Transverse colon (tissue), 4 donors: ENCODE results near the gene SYT2. TPM values are rescaled to one million over a fixed set of nuclear protein-coding genes. Genes with fewer than 3 reads are reported as not detected.

Experiments used
- DNase-seq: peaks from one replicate; pipeline ENCODE4 v3.0.0-alpha.2; 2019
- H3K27ac ChIP-seq, 4 donors: fragments of 200-600 bp; sonication (generic); 2 replicates each; pipeline ENCODE4 v1.5.1; 2016 to 2018; ENCODE audit warnings: inconsistent platforms in 4 of 4
- H3K27me3 ChIP-seq: fragments of 200-600 bp; sonication (generic); 2 replicates; pipeline ENCODE4 v1.5.1; 2017; ENCODE audit warnings: inconsistent platforms
- H3K36me3 ChIP-seq, 4 donors: fragments of 200-600 bp; sonication (generic); 2 replicates each; pipeline ENCODE4 v1.5.1; 2017 to 2019; ENCODE audit warnings: inconsistent platforms in 4 of 4
- H3K4me1 ChIP-seq, 4 donors: fragments of 200-600 bp; sonication (generic); 2 replicates each; pipeline ENCODE4 v1.5.1; 2017 to 2020; ENCODE audit warnings: inconsistent platforms in 4 of 4
- H3K4me3 ChIP-seq, 4 donors: fragments of 200-600 bp; sonication (generic); 1 replicate in 1 of 4; 2 replicates in 3 of 4; pipeline versions ENCODE4 v1.5.1 to v1.6.1; 2017 to 2019; ENCODE audit warnings: inconsistent platforms in 4 of 4
- H3K9me3 ChIP-seq, 2 donors: fragments of 200-600 bp; sonication (generic); 2 replicates each; pipeline ENCODE4 v1.5.1; 2017 to 2019; ENCODE audit warnings: inconsistent platforms in 2 of 2
- EP300 ChIP-seq: sonication (generic); formaldehyde crosslinking; IDR thresholded peaks from one replicate; pipeline ENCODE4 v1.6.1; 2017; ENCODE audit warnings: antibody characterized with exemption, low read depth
- POLR2A ChIP-seq: fragments of 450-650 bp; IDR thresholded peaks from one replicate; pipeline ENCODE4 v1.6.1; 2016; ENCODE audit warnings: antibody characterized with exemption, mild to moderate bottlenecking, moderate library complexity
- POLR2AphosphoS5 ChIP-seq, 3 donors: sonication (generic); formaldehyde crosslinking; IDR thresholded peaks; one replicate each; pipeline ENCODE4 v1.6.1; 2016; ENCODE audit warnings: antibody characterized with exemption in 3 of 3
- WGBS, 2 donors: methylation state at CpG; one replicate each; pipeline ENCODE4 v1.1.5; 2018; ENCODE audit warnings: low coverage in 1 of 2; 5-methylcytosine and 5-hydroxymethylcytosine counted together
- in situ Hi-C, 4 donors: fragments of 200-750 bp; cut with MboI; loops; one replicate each; pipeline versions ENCODE4 v1.15.0 to v1.15.1; 2017; ENCODE audit warnings: low sequenced_read_pairs in 3 of 4, low pct_ligation_motif_present in 1 of 4, low pct_unique_long_range_greater_than_20kb in 1 of 4
- intact Hi-C: fragments of 100-400 bp; cut with DNase I; formaldehyde crosslinking; loops from one replicate; pipeline ENCODE4 v1.15.1; 2023; ENCODE audit warnings: low total_unique reads
- total RNA-seq, 4 donors: library from RNA; depleted of rRNA; stranded (reverse); fragments of >200 nt; gene quantifications; one replicate each; pipeline ENCODE4 v1.1.0, GENCODE V29; 2016
- TF ChIP-seq, protein P1 (sequence below), 5 experiments: fragments of 200-600 bp in 3 of 5; fragments of 450-650 bp in 2 of 5; sonication (generic) in 3 of 5; IDR thresholded peaks; 1 replicate in 2 of 5; 2 replicates in 3 of 5; pipeline ENCODE4 v1.5.1; 2016 to 2017; ENCODE audit warnings: antibody characterized with exemption in 5 of 5, inconsistent platforms in 3 of 5, mild to moderate bottlenecking in 2 of 5, moderate library complexity in 1 of 5

Gene SYT2
- total RNA-seq, 4 donors from 2014 or later: 0.16 to 0.40 TPM; not detected in 2

- Histone ChIP-seq H3K9me3 (no peaks in the 10 kb centered on the region), H3K27ac (no peak overlapping the region), H3K27me3 (peaks cover 27% of the 10 kb centered on the region), H3K4me3 (no peak overlapping the region), H3K36me3 (no peaks in the 10 kb centered on the region), H3K4me1 (no peaks in the 10 kb centered on the region)
- in situ Hi-C loops (no loop called here), intact Hi-C loops (no loop called here)
- 61 to 67% methylated on average over 3 to 4 of the region's 4 CpGs for WGBS, 2 donors
- DNase-seq: no peak
- TF ChIP-seq EP300 (no peak), POLR2A (no peak), POLR2AphosphoS5 (IDR thresholded peaks at IDR 0.05) (no peak)
- TF ChIP-seq, protein P1, sequence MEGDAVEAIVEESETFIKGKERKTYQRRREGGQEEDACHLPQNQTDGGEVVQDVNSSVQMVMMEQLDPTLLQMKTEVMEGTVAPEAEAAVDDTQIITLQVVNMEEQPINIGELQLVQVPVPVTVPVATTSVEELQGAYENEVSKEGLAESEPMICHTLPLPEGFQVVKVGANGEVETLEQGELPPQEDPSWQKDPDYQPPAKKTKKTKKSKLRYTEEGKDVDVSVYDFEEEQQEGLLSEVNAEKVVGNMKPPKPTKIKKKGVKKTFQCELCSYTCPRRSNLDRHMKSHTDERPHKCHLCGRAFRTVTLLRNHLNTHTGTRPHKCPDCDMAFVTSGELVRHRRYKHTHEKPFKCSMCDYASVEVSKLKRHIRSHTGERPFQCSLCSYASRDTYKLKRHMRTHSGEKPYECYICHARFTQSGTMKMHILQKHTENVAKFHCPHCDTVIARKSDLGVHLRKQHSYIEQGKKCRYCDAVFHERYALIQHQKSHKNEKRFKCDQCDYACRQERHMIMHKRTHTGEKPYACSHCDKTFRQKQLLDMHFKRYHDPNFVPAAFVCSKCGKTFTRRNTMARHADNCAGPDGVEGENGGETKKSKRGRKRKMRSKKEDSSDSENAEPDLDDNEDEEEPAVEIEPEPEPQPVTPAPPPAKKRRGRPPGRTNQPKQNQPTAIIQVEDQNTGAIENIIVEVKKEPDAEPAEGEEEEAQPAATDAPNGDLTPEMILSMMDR (IDR thresholded peaks at IDR 0.05): no peak
Observed at GRCh38 chr1:202679406-202680177, 30.7 kb downstream of the SYT2 start.

- Histone ChIP-seq H3K36me3 (no peaks in the 10 kb centered on the region), H3K27me3 (peaks cover 19% of the 10 kb centered on the region), H3K27ac (no peak overlapping the region), H3K4me3 (no peak overlapping the region), H3K9me3 (no peaks in the 10 kb centered on the region), H3K4me1 (no peaks in the 10 kb centered on the region)
- intact Hi-C loops: no loop called here
- WGBS, 2 donors: 90 to 100% methylated on average over 1 to 2 of the region's 2 CpGs
- TF ChIP-seq POLR2AphosphoS5 (IDR thresholded peaks at IDR 0.05) (no peak), POLR2A (no peak), EP300 (no peak)
- TF ChIP-seq, protein P1 (IDR thresholded peaks at IDR 0.05): no peak
- in situ Hi-C loops: no loop called here
- DNase-seq: no peak
Observed at GRCh38 chr1:202677433-202677832, 32.8 kb downstream of the SYT2 start.

- H3K9me3 ChIP-seq: no peaks in the 10 kb centered on the region
- intact Hi-C loops (no loop called here), in situ Hi-C loops (no loop called here)
- no peak overlapping the region for H3K4me3 ChIP-seq
- H3K27ac ChIP-seq: no peak overlapping the region
- H3K27me3 ChIP-seq: no peaks in the 10 kb centered on the region
- 81 to 82% methylated on average over 4 to 5 of the region's 5 CpGs for WGBS, 2 donors
- no peak for DNase-seq
- H3K36me3 ChIP-seq: no peaks in the 10 kb centered on the region
- TF ChIP-seq POLR2AphosphoS5 (IDR thresholded peaks at IDR 0.05) (no peak), EP300 (no peak), POLR2A (no peak)
- TF ChIP-seq, protein P1 (IDR thresholded peaks at IDR 0.05): no peak
- H3K4me1 ChIP-seq: no peaks in the 10 kb centered on the region
Observed at GRCh38 chr1:202673531-202673930, 36.7 kb downstream of the SYT2 start.

- H3K36me3 ChIP-seq: no peaks in the 10 kb centered on the region
- no peaks in the 10 kb centered on the region for H3K27me3 ChIP-seq
- H3K4me1 ChIP-seq: no peaks in the 10 kb centered on the region
- H3K27ac ChIP-seq: no peak overlapping the region
- intact Hi-C loops: no loop called here
- H3K9me3 ChIP-seq: no peaks in the 10 kb centered on the region
- no peak for TF ChIP-seq POLR2A
- TF ChIP-seq, protein P1 (IDR thresholded peaks at IDR 0.05): no peak
- TF ChIP-seq POLR2AphosphoS5 (IDR thresholded peaks at IDR 0.05): no peak
- TF ChIP-seq EP300: no peak
- peak; percentile 39 for DNase-seq
- in situ Hi-C loops: no loop called here
- 33 to 38% methylated on average over 5 of the region's 5 CpGs for WGBS, 2 donors
- H3K4me3 ChIP-seq: no peak overlapping the region
Observed at GRCh38 chr1:202671399-202671798, 38.9 kb downstream of the SYT2 start.
